Nephron progenitor cell (in vitro differentiated cells): Measurements from ENCODE around the gene HOTAIR.
A peak's percentile ranks its signal among the peaks of the same experiment; 100 is the strongest.

Experiments used
- DNase-seq: peaks from one replicate; pipeline ENCODE4 v3.0.0; 2021
- H3K27ac Mint-ChIP-seq: 2 replicates; pipeline ENCODE4 v1.8.0; 2021; ENCODE audit warnings: mild to moderate bottlenecking, moderate library complexity, mixed read lengths
- H3K27me3 Mint-ChIP-seq: 2 replicates; pipeline ENCODE4 v1.8.0; 2021; ENCODE audit warnings: mild to moderate bottlenecking, low read depth, mixed read lengths; ENCODE audit not compliant: poor library complexity
- H3K36me3 Mint-ChIP-seq: 2 replicates; pipeline ENCODE4 v1.8.0; 2021; ENCODE audit warnings: low read depth, mixed read lengths
- H3K4me1 Mint-ChIP-seq: 2 replicates; pipeline ENCODE4 v1.8.0; 2021; ENCODE audit warnings: mixed read lengths
- H3K4me3 Mint-ChIP-seq: 2 replicates; pipeline ENCODE4 v1.8.0; 2021; ENCODE audit warnings: mild to moderate bottlenecking, moderate library complexity, mixed read lengths
- H3K9me3 Mint-ChIP-seq: 2 replicates; pipeline ENCODE4 v1.8.0; 2021; ENCODE audit warnings: mild to moderate bottlenecking, moderate library complexity, mixed read lengths
- CTCF ChIP-seq: fragments of 200-600 bp; sonication (generic); IDR thresholded peaks from 2 replicates; pipeline ENCODE4 v1.5.0; 2021; ENCODE audit warnings: antibody characterized with exemption

HOTAIR gene

DNA sequence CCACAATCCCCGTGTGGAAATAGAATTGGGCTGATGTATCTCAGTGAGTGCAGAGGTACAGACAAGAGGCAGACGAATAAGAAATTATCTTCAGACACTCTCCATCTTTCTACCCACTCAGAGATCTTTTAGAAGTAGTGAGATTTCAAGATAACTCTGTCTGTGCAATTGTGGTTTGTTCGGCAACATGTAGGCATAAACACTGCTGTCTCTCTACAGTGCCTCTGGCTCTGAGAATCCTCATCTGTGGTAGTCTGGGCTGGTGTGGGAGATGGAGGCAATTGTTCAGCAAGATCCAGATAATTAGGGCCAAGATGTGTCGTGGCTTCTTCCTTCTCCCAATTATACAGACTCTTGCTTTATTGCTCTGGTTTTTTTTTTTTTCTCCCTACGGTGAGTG lies 33.0 kb downstream of the HOTAIR start:
- no peak for DNase-seq
- peaks cover 11% of the 10 kb centered on the region for H3K9me3 Mint-ChIP-seq
- no peak overlapping the region for H3K4me3 Mint-ChIP-seq
- no peaks in the 10 kb centered on the region for H3K4me1 Mint-ChIP-seq
- H3K27me3 Mint-ChIP-seq, result peaks cover 100% of the 10 kb centered on the region
- no peaks in the 10 kb centered on the region for H3K36me3 Mint-ChIP-seq
- TF ChIP-seq CTCF, result no peak
- H3K27ac Mint-ChIP-seq, result no peak overlapping the region

DNA sequence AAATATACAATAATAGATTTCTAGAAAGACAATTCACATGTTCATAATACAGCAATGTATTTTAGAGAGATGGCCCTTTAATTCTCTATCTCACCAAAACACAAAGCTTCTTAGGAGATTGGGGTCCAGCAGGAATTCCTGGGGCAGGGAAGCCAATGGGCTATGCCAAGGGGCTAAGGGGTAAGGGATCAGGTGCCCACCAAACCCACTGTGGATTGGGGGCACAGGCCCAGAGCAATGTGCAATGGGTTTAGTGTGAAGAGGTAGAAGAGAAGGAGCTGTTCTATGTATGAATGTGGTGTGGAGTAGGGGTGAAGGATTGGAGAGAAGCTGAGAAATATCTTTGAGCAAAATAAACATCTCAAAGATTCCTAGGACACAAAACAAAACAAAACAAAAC lies 33.6 kb downstream of the HOTAIR start:
- H3K27me3 Mint-ChIP-seq, result peaks cover 100% of the 10 kb centered on the region
- H3K36me3 Mint-ChIP-seq, result no peaks in the 10 kb centered on the region
- H3K9me3 Mint-ChIP-seq, result peaks cover 11% of the 10 kb centered on the region
- no peak overlapping the region for H3K4me3 Mint-ChIP-seq
- no peak for DNase-seq
- H3K27ac Mint-ChIP-seq, result no peak overlapping the region
- no peak for TF ChIP-seq CTCF
- H3K4me1 Mint-ChIP-seq, result no peaks in the 10 kb centered on the region

DNA sequence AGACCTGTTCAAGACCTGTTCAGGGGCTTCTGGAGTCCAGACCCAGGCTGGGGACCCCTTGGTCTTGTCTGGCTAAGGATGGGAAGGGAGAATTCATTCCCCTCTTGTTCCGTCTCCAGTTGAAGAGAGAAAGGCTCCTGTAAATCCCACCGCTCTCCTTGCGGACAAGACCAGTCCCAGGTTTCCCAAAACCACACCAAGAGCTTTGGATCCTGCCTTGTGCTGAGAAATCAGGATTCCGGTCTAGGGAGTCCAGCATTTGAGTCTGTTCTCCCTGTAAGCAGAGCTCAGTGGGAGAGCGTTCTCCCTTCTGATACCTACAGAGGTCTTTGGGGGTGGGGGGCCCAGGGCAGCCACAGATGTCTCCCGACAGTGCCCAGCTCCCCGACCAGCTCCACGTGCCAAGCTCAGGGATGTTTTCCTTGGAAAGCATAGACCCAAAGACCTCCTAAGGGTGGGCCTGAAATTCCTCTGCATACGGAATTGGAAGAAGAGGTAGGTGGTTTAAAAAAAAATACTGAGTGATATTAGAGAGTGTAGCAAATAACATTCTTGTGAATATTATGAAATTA lies 34.2 kb downstream of the HOTAIR start:
- Mint-ChIP-seq H3K27me3 (peaks cover 100% of the 10 kb centered on the region), H3K4me3 (no peak overlapping the region), H3K27ac (no peak overlapping the region)

DNA sequence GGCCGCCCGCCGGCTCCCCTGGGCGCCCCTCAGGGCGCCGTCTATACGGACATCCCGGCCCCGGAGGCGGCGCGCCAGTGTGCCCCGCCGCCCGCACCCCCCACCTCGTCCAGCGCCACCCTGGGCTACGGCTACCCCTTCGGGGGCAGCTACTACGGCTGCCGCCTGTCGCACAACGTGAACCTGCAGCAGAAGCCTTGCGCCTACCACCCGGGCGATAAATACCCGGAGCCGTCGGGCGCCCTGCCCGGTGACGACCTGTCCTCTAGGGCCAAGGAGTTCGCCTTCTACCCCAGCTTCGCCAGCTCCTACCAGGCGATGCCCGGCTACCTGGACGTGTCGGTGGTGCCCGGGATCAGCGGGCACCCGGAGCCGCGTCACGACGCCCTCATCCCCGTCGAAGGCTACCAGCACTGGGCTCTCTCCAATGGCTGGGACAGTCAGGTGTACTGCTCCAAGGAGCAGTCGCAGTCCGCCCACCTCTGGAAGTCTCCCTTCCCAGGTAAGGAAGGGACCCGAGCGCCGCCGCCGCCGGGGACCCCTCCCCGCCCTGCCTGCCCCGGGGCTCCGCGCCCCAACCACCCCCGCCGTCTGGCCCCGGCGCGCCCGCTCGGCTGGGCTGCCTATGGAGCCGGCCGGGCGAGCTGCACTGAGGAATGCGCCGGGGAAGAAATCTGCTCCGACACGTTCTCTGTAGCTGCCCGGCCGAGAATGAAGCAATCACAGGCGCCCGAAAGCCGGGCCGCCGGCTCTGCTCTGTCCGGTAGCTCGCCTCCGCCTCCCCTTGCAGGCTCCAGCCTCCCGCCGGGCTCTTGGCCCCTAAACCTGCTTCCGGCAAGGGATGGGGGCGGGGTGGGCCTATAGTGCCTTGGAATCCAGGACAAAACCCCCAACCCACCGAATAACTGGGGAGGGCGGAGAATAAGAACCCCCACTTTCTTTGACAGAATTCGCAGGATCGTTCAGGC lies 35.3 kb downstream of the HOTAIR start:
- Mint-ChIP-seq H3K9me3 (peaks cover 6% of the 10 kb centered on the region), H3K4me3 (no peak overlapping the region), H3K4me1 (peaks cover 6% of the 10 kb centered on the region), H3K27ac (no peak overlapping the region), H3K27me3 (peaks cover 100% of the 10 kb centered on the region), H3K36me3 (no peaks in the 10 kb centered on the region)
- DNase-seq, result peak; percentile 57
- no peak for TF ChIP-seq CTCF

More for the DNA sequence above, 34.2 kb downstream of the HOTAIR start:
- TF ChIP-seq CTCF, result no peak
- Mint-ChIP-seq H3K4me1 (peaks cover 3% of the 10 kb centered on the region), H3K36me3 (no peaks in the 10 kb centered on the region), H3K9me3 (peaks cover 11% of the 10 kb centered on the region)
- DNase-seq, result no peak

DNA sequence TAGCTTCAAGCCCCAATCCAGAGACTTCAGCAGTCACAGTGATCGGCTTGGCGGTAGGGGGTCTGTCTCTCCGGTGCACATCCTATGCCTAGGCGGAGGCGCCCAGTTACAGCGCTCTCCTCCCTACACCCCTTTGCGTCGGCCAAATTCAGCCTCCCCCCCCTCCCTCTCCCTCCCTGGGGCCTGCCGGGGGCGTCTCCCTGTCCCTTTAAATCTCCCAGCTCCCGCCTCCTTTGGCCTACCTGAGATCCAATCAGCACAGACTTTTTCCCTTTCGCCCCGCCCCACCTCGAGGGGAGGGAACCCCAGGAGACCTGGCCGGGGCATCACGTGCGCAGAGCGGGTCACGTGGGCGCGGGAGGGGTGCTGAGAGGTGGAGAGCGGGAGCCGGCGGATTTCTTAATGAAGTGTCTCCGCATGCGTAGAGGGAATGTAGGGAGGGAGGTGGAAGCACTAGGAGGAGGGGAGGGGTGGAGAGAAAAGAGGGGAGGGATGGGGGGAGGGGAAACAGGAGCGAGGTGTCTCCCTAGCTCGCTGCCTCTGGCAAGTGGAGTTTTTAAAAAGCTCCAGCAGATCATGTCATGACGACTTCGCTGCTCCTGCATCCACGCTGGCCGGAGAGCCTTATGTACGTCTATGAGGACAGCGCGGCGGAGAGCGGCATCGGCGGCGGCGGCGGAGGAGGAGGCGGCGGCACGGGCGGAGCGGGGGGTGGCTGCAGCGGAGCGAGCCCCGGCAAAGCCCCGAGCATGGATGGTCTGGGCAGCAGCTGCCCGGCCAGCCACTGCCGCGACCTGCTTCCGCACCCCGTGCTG lies 36.2 kb downstream of the HOTAIR start, which contains the start of gene HOXC13:
Gene HOXC13 (plus strand): TSS at position 506 of the 815 bp plus-strand sequence. CDS start 76 bp downstream, at position 582.
- Mint-ChIP-seq H3K9me3 (peaks cover 12% of the 10 kb centered on the region), H3K36me3 (no peaks in the 10 kb centered on the region), H3K27me3 (peaks cover 100% of the 10 kb centered on the region), H3K27ac (no peak within 1 kb of the TSS), H3K4me3 (no peak within 1 kb of the TSS), H3K4me1 (peaks cover 6% of the 10 kb centered on the region)
- TF ChIP-seq CTCF, result no peak
- peak; percentile 90 for DNase-seq
